AG10803 (cell line): ENCODE measurements around the gene IQCB1.

Experiments
- DNase-seq: peaks from one replicate; pipeline ENCODE4 v3.0.0; 2010; ENCODE audit warnings: low read depth
- H3K4me3 ChIP-seq: 2 replicates; pipeline ENCODE4 v1.5.1; 2011; ENCODE audit warnings: mild to moderate bottlenecking, low read length, control low read depth
- TF ChIP-seq, protein P1 (sequence below): conservative IDR thresholded peaks from 2 replicates; pipeline ENCODE4 v1.5.1; 2011; ENCODE audit warnings: mild to moderate bottlenecking, low read length, control low read depth, inconsistent platforms

The IQCB1 gene

DNA sequence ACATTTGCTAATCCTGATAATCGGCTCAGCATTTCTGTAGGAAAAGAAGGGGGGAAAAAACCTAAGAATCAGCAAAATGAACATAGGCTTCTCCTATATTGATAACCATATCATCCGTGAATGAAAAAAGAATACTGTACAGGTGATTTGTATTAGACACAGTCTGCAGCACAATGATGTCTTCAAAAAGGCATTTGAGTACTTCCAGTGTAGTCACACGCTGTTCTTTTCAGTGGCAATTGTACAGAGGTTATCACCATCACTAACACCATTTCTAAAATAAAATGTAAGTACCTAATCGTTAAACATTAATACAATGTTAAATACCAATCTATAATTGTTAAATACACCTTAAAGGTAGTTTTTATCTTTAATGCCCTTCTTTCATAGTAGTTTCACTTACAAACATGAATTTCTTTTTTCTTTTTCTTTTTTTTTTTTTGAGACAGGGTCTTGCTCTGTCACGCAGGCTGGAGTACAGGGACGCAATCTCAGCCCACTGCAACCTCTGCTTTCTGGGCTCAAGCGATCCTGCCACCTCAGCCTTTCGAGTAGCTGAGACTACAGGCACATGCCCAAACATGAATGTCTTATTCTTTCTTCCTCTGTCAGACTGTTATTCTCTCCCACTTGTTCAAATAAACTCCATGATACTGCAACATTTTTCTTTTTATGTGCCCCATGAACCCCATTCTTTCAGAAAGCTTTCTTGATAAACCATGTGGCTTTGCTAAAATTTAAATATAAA, 103.7 kb downstream of the IQCB1 start:
- TF ChIP-seq, protein P1, sequence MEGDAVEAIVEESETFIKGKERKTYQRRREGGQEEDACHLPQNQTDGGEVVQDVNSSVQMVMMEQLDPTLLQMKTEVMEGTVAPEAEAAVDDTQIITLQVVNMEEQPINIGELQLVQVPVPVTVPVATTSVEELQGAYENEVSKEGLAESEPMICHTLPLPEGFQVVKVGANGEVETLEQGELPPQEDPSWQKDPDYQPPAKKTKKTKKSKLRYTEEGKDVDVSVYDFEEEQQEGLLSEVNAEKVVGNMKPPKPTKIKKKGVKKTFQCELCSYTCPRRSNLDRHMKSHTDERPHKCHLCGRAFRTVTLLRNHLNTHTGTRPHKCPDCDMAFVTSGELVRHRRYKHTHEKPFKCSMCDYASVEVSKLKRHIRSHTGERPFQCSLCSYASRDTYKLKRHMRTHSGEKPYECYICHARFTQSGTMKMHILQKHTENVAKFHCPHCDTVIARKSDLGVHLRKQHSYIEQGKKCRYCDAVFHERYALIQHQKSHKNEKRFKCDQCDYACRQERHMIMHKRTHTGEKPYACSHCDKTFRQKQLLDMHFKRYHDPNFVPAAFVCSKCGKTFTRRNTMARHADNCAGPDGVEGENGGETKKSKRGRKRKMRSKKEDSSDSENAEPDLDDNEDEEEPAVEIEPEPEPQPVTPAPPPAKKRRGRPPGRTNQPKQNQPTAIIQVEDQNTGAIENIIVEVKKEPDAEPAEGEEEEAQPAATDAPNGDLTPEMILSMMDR: no peak
- no peak overlapping the region for H3K4me3 ChIP-seq
- DNase-seq: no peak

DNA sequence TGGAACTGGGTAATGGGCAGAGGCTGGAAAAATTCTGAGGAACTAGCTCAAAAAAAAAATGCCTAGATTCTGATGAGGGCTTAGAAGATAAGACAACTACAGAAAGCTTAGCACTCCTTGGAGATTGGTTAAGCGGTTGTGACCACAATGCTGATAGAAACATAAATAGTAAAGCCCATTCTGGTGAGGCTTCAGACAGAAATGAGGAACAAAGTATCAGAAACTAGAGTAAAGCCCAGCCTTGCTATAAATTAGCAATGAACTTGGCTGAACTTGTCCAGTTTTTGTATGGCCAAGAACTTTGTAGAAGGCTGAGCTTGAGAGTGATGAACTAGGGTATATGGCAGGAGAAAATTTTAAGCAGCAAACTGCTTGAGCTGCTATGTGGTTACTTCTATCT, 110.7 kb downstream of the IQCB1 start:
- no peak overlapping the region for H3K4me3 ChIP-seq
- no peak for DNase-seq
- TF ChIP-seq, protein P1: no peak

DNA sequence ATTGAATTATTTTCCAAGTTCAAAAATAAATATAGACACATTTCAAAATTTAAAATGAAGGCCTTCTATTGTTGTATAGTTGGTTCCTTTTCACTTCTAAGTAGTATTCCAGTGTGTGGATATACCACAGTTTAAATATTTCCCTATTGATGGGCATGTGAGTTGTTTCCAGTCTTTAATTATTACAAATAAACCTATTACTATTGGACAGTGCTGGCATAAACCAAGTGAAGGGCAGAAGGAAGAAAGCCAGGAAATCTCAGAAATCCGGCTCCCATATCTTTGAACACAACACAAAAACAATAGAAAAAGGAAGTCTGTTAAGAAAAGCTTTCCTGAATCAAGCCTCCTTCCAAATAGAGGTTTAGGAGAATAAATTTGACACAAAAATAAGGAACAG, 111.4 kb downstream of the IQCB1 start:
- no peak for DNase-seq
- TF ChIP-seq, protein P1: no peak
- no peak overlapping the region for H3K4me3 ChIP-seq

DNA sequence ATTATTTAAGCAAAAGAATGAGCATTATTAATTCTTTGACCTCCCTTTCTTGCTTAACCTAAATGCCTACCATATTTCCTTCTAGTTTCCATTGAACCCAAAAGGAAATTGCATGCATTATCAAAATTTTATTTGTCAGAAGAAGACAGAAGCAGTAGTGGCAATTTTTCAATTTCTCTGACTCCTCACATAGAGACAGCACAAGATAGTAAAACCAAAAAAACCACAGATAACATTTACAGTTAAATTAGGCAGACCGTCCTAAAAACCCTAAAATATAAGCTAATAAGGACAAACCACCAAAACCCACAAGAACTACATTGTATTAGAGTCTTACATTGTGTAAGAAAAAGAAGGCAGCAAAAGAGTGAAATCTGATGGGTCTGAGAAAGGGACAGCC, 112.4 kb downstream of the IQCB1 start:
- TF ChIP-seq, protein P1: no peak
- H3K4me3 ChIP-seq: no peak overlapping the region
- no peak for DNase-seq

DNA sequence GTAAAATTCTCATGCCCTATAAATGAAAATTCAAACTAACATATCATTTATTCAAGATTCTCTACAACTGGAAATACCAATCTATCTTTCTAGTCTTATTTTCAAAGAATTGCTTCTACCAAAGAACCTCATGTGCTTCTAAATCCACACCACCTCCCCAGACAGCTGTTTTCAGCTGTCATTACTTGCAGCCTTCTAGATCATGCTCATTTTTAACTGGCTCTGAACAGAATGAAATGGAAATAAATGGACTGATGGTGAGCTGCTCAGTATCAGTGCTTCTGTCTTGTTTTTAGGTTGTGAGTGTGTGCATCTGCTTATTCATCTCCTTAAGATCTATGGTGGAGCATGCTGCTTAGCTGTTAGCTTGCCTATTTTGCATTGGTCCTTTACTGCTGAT, 114.7 kb downstream of the IQCB1 start:
- no peak overlapping the region for H3K4me3 ChIP-seq
- DNase-seq: no peak
- TF ChIP-seq, protein P1: no peak
